MM.1S (cell line): ENCODE measurements around the gene POLR2C.

Source experiments
- EZH2 ChIP-seq: fragments of 300-600 bp; sonication (generic); optimal IDR thresholded peaks from 2 replicates; pipeline ENCODE3; 2017; ENCODE audit warnings: low read depth, mild to moderate bottlenecking, antibody characterized with exemption, low read length, mixed read lengths
- EZH2phosphoT487 ChIP-seq: fragments of 300-600 bp; sonication (generic); IDR thresholded peaks from 2 replicates; pipeline ENCODE4 v1.6.1; 2018; ENCODE audit warnings: antibody characterized with exemption, low read length
- TF ChIP-seq, protein P1 (sequence below): fragments of 300-600 bp; sonication (generic); IDR thresholded peaks from 2 replicates; pipeline ENCODE4 v1.5.1; 2016; ENCODE audit warnings: antibody characterized with exemption, low read length, mixed read lengths

DNA sequence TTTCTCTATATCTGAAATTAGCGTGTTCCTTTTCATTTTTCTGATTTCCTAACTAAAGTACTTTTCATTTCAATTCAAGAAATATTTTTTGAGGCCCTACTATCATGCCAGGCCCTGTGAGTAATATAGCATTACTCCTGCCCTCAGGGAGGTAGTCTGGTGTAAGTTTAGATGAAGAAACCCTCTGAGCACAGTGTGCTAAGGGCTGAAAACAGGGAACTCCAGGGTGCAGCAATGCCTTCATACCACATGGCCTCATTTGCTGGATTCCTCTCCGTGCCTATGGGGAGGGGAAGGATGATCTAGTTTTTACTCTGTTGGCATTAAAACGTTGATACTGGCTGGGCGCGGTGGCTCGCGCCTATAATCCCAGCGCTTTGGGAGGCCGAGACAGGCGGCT is 10.5 kb upstream of the POLR2C start:
- TF ChIP-seq, protein P1, sequence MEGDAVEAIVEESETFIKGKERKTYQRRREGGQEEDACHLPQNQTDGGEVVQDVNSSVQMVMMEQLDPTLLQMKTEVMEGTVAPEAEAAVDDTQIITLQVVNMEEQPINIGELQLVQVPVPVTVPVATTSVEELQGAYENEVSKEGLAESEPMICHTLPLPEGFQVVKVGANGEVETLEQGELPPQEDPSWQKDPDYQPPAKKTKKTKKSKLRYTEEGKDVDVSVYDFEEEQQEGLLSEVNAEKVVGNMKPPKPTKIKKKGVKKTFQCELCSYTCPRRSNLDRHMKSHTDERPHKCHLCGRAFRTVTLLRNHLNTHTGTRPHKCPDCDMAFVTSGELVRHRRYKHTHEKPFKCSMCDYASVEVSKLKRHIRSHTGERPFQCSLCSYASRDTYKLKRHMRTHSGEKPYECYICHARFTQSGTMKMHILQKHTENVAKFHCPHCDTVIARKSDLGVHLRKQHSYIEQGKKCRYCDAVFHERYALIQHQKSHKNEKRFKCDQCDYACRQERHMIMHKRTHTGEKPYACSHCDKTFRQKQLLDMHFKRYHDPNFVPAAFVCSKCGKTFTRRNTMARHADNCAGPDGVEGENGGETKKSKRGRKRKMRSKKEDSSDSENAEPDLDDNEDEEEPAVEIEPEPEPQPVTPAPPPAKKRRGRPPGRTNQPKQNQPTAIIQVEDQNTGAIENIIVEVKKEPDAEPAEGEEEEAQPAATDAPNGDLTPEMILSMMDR = no peak
- no peak for TF ChIP-seq EZH2
- no peak for TF ChIP-seq EZH2phosphoT487
